GM12878 (cell line): ENCODE data around the gene BHLHE23. TPM values are rescaled to one million over a fixed set of nuclear protein-coding genes. Genes with fewer than 3 reads are reported as not detected.

Experiments
- ASH2L ChIP-seq: fragments of 300-600, 200-600 bp; sonication (generic); IDR thresholded peaks from 2 replicates; pipeline ENCODE4 v1.6.1; 2017; ENCODE audit warnings: low read depth, mild to moderate bottlenecking, borderline replicate concordance
- BMI1 ChIP-seq: fragments of 450-650 bp; IDR thresholded peaks from 2 replicates; pipeline ENCODE4 v1.6.1; 2016; ENCODE audit warnings: mild to moderate bottlenecking, moderate library complexity, borderline replicate concordance
- CEBPZ ChIP-seq: fragments of 150-350 bp; IDR thresholded peaks from 2 replicates; pipeline ENCODE4 v1.6.1; 2016; ENCODE audit warnings: low read depth, low read length
- CTCF ChIP-seq, 3 experiments: IDR thresholded peaks in 2 of 3; conservative IDR thresholded peaks in 1 of 3; 2 replicates each; pipeline ENCODE4 v1.5.1; 2011; ENCODE audit warnings: low read depth in 3 of 3, low read length in 3 of 3, mild to moderate bottlenecking in 3 of 3, control low read depth in 2 of 3, moderate library complexity in 2 of 3, inconsistent platforms in 1 of 3, mixed read lengths in 1 of 3; ENCODE audit not compliant: control insufficient read depth in 2 of 3, insufficient read depth in 1 of 3; ENCODE audit errors: extremely low read depth in 1 of 3
- E2F8 ChIP-seq: fragments of 450-650 bp; IDR thresholded peaks from 2 replicates; pipeline ENCODE4 v1.6.1; 2018; ENCODE audit warnings: mild to moderate bottlenecking, low read depth, moderate library complexity; ENCODE audit not compliant: partially characterized antibody
- E4F1 ChIP-seq: fragments of 450-650 bp; IDR thresholded peaks from 2 replicates; pipeline ENCODE4 v1.6.1; 2018; ENCODE audit warnings: borderline replicate concordance, mild to moderate bottlenecking; ENCODE audit not compliant: partially characterized antibody
- EZH2 ChIP-seq: IDR thresholded peaks from 2 replicates; pipeline ENCODE4 v1.6.1; 2012; ENCODE audit warnings: low read depth, mild to moderate bottlenecking, control low read depth, inconsistent platforms, low read length, borderline replicate concordance; ENCODE audit not compliant: control insufficient read depth
- GABPA ChIP-seq: IDR thresholded peaks from 2 replicates; pipeline ENCODE4 v1.6.1; 2014; ENCODE audit warnings: antibody characterized with exemption, low read depth, mild to moderate bottlenecking, inconsistent platforms
- MYC ChIP-seq: IDR thresholded peaks from 2 replicates; pipeline ENCODE4 v1.6.1; 2011; ENCODE audit warnings: mild to moderate bottlenecking, low read length, moderate library complexity, inconsistent platforms; ENCODE audit not compliant: insufficient read depth, insufficient replicate concordance, insufficient read length, severe bottlenecking
- NRF1 ChIP-seq: conservative IDR thresholded peaks from 2 replicates; pipeline ENCODE4 v1.6.1; 2011; ENCODE audit warnings: mild to moderate bottlenecking, low read depth, low read length, improper control_type of control experiment
- PAX5 ChIP-seq: IDR thresholded peaks from 2 replicates; pipeline ENCODE4 v1.6.1; 2011; ENCODE audit warnings: low read depth, low read length, borderline replicate concordance
- SIN3A ChIP-seq: IDR thresholded peaks from 2 replicates; pipeline ENCODE4 v1.6.1; 2012; ENCODE audit warnings: low read depth, low read length, improper control_type of control experiment
- SIX5 ChIP-seq: IDR thresholded peaks from 2 replicates; pipeline ENCODE4 v1.6.1; 2011; ENCODE audit warnings: mild to moderate bottlenecking, low read depth, low read length, moderate library complexity; ENCODE audit not compliant: severe bottlenecking
- SPI1 ChIP-seq: IDR thresholded peaks from 2 replicates; pipeline ENCODE4 v1.6.1; 2011; ENCODE audit warnings: low read depth, mild to moderate bottlenecking, low read length, moderate library complexity, borderline replicate concordance; ENCODE audit not compliant: insufficient read depth
- TCF7 ChIP-seq: IDR thresholded peaks from 2 replicates; pipeline ENCODE4 v1.6.1; 2014; ENCODE audit warnings: antibody characterized with exemption, borderline replicate concordance
- ZBED1 ChIP-seq: IDR thresholded peaks from 2 replicates; pipeline ENCODE4 v1.6.1; 2016; ENCODE audit warnings: borderline replicate concordance
- ZNF217 ChIP-seq: fragments of 450-650 bp; IDR thresholded peaks from 2 replicates; pipeline ENCODE4 v1.6.1; 2017; ENCODE audit warnings: antibody characterized with exemption, mild to moderate bottlenecking
- polyA plus RNA-seq, 11 experiments: library from polyadenylated mRNA; depleted of rRNA in 4 of 11; unstranded in 6 of 11; stranded (reverse) in 5 of 11; fragments of >200 nt; fragmentation: Nextera tagmentation in 4 of 11; fragmentation: Illumina TruSeq in 1 of 11; extraction: Ambion mirVana in 4 of 11; extraction: Trizol in 1 of 11; gene quantifications; 1 replicate in 1 of 11; 2 replicates in 10 of 11; pipeline versions ENCODE4 v1.2.1 to v1.2.3, GENCODE V29; 2011 to 2016; ENCODE audit warnings: inconsistent platforms in 2 of 11, missing spikeins in 2 of 11, low read depth in 1 of 11
- total RNA-seq, 4 experiments: library from RNA; depleted of rRNA in 3 of 4; stranded (reverse); fragments of >200 nt in 3 of 4; fragmentation: Illumina TruSeq in 1 of 4; extraction: Trizol in 1 of 4; gene quantifications; 2 replicates each; pipeline versions ENCODE4 v1.2.1 to v1.2.3, GENCODE V29; 2013 to 2021

The BHLHE23 gene
- total and polyA plus RNA-seq, 10 of the 15 experiments (the other 5 are each of a cell fraction or from before 2014, with no cell fraction given) = 0.28 to 0.33 TPM; not detected in 8

- TF ChIP-seq CEBPZ (no peak), EZH2 (no peak), ZBED1 (no peak), TCF7 (no peak), E4F1 (no peak), SPI1 (no peak), PAX5 (0 out of 2 replicates have a peak, but pooled peaks have one; percentile 22), BMI1 (no peak), NRF1 (no peak), ASH2L (no peak), CTCF (IDR thresholded peaks at IDR 0.05 in 2 of 3, conservative IDR thresholded peaks at IDR 0.05 in 1 of 3; ENCODE audit: control insufficient read depth in 2 of 3, extremely low read depth in 1 of 3, insufficient read depth in 1 of 3, low read depth in 3 of 3, low read length in 3 of 3) (no peak), GABPA (no peak), E2F8 (no peak), SIX5 (no peak), ZNF217 (no peak), MYC (no peak), SIN3A (no peak)
These were observed 26.4 kb upstream of the BHLHE23 start (continued) for GRCh38 chr20:63032861-63033793.
